Neutrophil (primary cell): ENCODE measurements around the gene PGAP3.
"Not testable (repeated sequence)": the region's sequence is repeated elsewhere in the genome, so short reads cannot be mapped to it uniquely, and the experiment has no call there.

Experiments
- H3K27ac ChIP-seq: fragments of 200-600 bp; sonication (generic); 2 replicates; pipeline ENCODE4 v1.5.1; 2016; ENCODE audit warnings: mild to moderate bottlenecking, moderate library complexity
- H3K27me3 ChIP-seq: fragments of 200-600 bp; sonication (generic); 2 replicates; pipeline ENCODE4 v1.6.0; 2016; ENCODE audit warnings: mild to moderate bottlenecking
- H3K36me3 ChIP-seq: fragments of 200-600 bp; sonication (generic); 2 replicates; pipeline ENCODE4 v1.5.1; 2017
- H3K4me1 ChIP-seq, 2 experiments: fragments of 200-600 bp in 1 of 2; sonication (generic) in 1 of 2; 1 replicate in 1 of 2; 2 replicates in 1 of 2; pipeline versions ENCODE4 v1.5.1 to v1.6.1; 2013 to 2016; ENCODE audit warnings: low read depth in 1 of 2, low read length in 1 of 2, mild to moderate bottlenecking in 1 of 2, moderate library complexity in 1 of 2; ENCODE audit not compliant: control insufficient read depth in 1 of 2, insufficient read depth in 1 of 2
- H3K4me3 ChIP-seq, 2 experiments: fragments of 200-600 bp in 1 of 2; sonication (generic) in 1 of 2; 1 replicate in 1 of 2; 2 replicates in 1 of 2; pipeline ENCODE4 v1.5.1; 2013 to 2016; ENCODE audit warnings: low read depth in 1 of 2, low read length in 1 of 2, mild to moderate bottlenecking in 1 of 2, moderate library complexity in 1 of 2
- H3K9me3 ChIP-seq: fragments of 200-600 bp; sonication (generic); 2 replicates; pipeline ENCODE4 v1.5.1; 2016
- CTCF ChIP-seq: fragments of 200-600 bp; sonication (generic); IDR thresholded peaks from 2 replicates; pipeline ENCODE4 v1.5.1; 2016; ENCODE audit warnings: antibody characterized with exemption

PGAP3 gene

GRCh38 chr17:39730095-39730921, 42.5 kb upstream of the PGAP3 start, which contains the start of gene MIEN1:
TSS of gene MIEN1 (minus strand) at chr17:39730532. CDS start at chr17:39730495, 37 bp downstream.
- Histone ChIP-seq H3K36me3 (peaks cover 33% of the 10 kb centered on the region), H3K9me3 (no peaks in the 10 kb centered on the region), H3K27ac (peak within 1 kb of the TSS; percentile 95), H3K4me3 (peak within 1 kb of the TSS; percentile 71 to 91), H3K27me3 (peaks cover 36% of the 10 kb centered on the region), H3K4me1 (peaks cover 15 to 17% of the 10 kb centered on the region in 2 experiments)
- TF ChIP-seq CTCF = peak; percentile 94

- Histone ChIP-seq H3K9me3 (no peaks in the 10 kb centered on the region), H3K27me3 (peaks cover 27% of the 10 kb centered on the region), H3K36me3 (peaks cover 33% of the 10 kb centered on the region), H3K4me3 (peak overlapping the region; percentile 71 to 91), H3K4me1 (peaks cover 15 to 17% of the 10 kb centered on the region in 2 experiments), H3K27ac (peak overlapping the region; percentile 95)
- TF ChIP-seq CTCF = no peak
Measured at GRCh38 chr17:39729280-39729851, 41.5 kb upstream of the PGAP3 start.

DNA sequence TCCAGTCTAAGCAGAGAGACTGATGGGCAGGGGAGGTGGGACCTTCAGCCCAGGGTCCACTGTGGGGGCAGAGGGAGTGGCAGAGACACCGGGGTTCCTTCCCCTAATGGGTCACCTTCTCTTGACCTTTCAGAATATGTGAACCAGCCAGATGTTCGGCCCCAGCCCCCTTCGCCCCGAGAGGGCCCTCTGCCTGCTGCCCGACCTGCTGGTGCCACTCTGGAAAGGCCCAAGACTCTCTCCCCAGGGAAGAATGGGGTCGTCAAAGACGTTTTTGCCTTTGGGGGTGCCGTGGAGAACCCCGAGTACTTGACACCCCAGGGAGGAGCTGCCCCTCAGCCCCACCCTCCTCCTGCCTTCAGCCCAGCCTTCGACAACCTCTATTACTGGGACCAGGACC, 39.7 kb upstream of the PGAP3 start:
- Histone ChIP-seq H3K27me3 (peaks cover 12% of the 10 kb centered on the region), H3K9me3 (no peaks in the 10 kb centered on the region), H3K4me1 (peaks cover 15 to 17% of the 10 kb centered on the region in 2 experiments), H3K36me3 (peaks cover 33% of the 10 kb centered on the region), H3K27ac (no peak overlapping the region), H3K4me3 (no peak overlapping the region)
- no peak for TF ChIP-seq CTCF

DNA sequence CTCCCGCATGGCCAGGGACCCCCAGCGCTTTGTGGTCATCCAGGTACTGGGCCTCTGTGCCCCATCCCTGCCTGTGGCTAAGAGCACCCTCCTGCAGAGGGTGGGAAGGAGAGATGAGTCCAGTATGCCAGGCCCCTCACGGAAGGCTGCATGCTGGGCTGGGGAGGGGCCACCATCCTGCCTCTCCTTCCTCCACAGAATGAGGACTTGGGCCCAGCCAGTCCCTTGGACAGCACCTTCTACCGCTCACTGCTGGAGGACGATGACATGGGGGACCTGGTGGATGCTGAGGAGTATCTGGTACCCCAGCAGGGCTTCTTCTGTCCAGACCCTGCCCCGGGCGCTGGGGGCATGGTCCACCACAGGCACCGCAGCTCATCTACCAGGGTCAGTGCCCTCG, 38.8 kb upstream of the PGAP3 start:
- peaks cover 33% of the 10 kb centered on the region for H3K36me3 ChIP-seq
- no peak overlapping the region for H3K4me3 ChIP-seq
- TF ChIP-seq CTCF = no peak
- H3K4me1 ChIP-seq = peaks cover 15 to 17% of the 10 kb centered on the region in 2 experiments
- H3K27ac ChIP-seq = no peak overlapping the region
- no peaks in the 10 kb centered on the region for H3K9me3 ChIP-seq
- H3K27me3 ChIP-seq = peaks cover 3% of the 10 kb centered on the region

- not testable (repeated sequence) for H3K9me3 ChIP-seq, H3K4me3 ChIP-seq, H3K27me3 ChIP-seq, H3K27ac ChIP-seq
- Histone ChIP-seq H3K4me1 (peaks cover 15 to 17% of the 10 kb centered on the region in 2 experiments), H3K36me3 (peaks cover 33% of the 10 kb centered on the region)
Measured at GRCh38 chr17:39725923-39726322, 38.1 kb upstream of the PGAP3 start.

DNA sequence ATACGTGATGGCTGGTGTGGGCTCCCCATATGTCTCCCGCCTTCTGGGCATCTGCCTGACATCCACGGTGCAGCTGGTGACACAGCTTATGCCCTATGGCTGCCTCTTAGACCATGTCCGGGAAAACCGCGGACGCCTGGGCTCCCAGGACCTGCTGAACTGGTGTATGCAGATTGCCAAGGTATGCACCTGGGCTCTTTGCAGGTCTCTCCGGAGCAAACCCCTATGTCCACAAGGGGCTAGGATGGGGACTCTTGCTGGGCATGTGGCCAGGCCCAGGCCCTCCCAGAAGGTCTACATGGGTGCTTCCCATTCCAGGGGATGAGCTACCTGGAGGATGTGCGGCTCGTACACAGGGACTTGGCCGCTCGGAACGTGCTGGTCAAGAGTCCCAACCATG, 36.9 kb upstream of the PGAP3 start:
- Histone ChIP-seq H3K9me3 (no peaks in the 10 kb centered on the region), H3K36me3 (peaks cover 33% of the 10 kb centered on the region), H3K4me1 (peaks cover 5 to 8% of the 10 kb centered on the region in 2 experiments)

More for the DNA sequence above, 36.9 kb upstream of the PGAP3 start:
- Histone ChIP-seq H3K27me3 (no peaks in the 10 kb centered on the region), H3K4me3 (no peak overlapping the region), H3K27ac (no peak overlapping the region)
- TF ChIP-seq CTCF = no peak
